ENCODE data around the gene ZBTB39.
"Not testable (repeated sequence)": the region's sequence is repeated elsewhere in the genome, so short reads cannot be mapped to it uniquely, and the experiment has no call there.

ZBTB39 gene

GRCh38 chr12:56983386-56983785, 23.0 kb downstream of the ZBTB39 start:
- no peak for ATAC-seq
- no peaks in the 10 kb centered on the region for H3K9me3 Mint-ChIP-seq
- peaks cover 13% of the 10 kb centered on the region for H3K4me1 Mint-ChIP-seq
- no peak overlapping the region for H3K4me3 Mint-ChIP-seq
- no peak for DNase-seq (ENCODE audit: low spot score in 2 of 2)
- no peak overlapping the region for H3K27ac Mint-ChIP-seq
- no peaks in the 10 kb centered on the region for H3K36me3 Mint-ChIP-seq

GRCh38 chr12:56982578-56983236, 23.6 kb downstream of the ZBTB39 start:
- not testable (repeated sequence) for H3K4me3 Mint-ChIP-seq; H3K27ac Mint-ChIP-seq; H3K9me3 Mint-ChIP-seq; ATAC-seq; DNase-seq (ENCODE audit: low spot score in 2 of 2); H3K36me3 Mint-ChIP-seq
- H3K4me1 Mint-ChIP-seq = peaks cover 13% of the 10 kb centered on the region

- DNase-seq (ENCODE audit: low spot score in 2 of 2) = no peak
- Mint-ChIP-seq H3K27ac (peak overlapping the region; percentile 54), H3K36me3 (no peaks in the 10 kb centered on the region), H3K9me3 (no peaks in the 10 kb centered on the region), H3K4me3 (no peak overlapping the region), H3K4me1 (peaks cover 5% of the 10 kb centered on the region)
- no peak for ATAC-seq
Observed at GRCh38 chr12:56980941-56981530, 25.3 kb downstream of the ZBTB39 start.

- Mint-ChIP-seq H3K27ac (peak overlapping the region; percentile 20), H3K36me3 (no peaks in the 10 kb centered on the region), H3K4me3 (no peak overlapping the region), H3K9me3 (no peaks in the 10 kb centered on the region), H3K4me1 (no peaks in the 10 kb centered on the region)
- ATAC-seq (no peak), DNase-seq (ENCODE audit: low spot score in 2 of 2) (no peak)
Observed at GRCh38 chr12:56980268-56980667, 26.1 kb downstream of the ZBTB39 start.

- ATAC-seq (no peak), DNase-seq (ENCODE audit: low spot score in 2 of 2) (no peak)
- Mint-ChIP-seq H3K4me3 (no peak overlapping the region), H3K9me3 (no peaks in the 10 kb centered on the region), H3K36me3 (no peaks in the 10 kb centered on the region), H3K27ac (no peak overlapping the region), H3K4me1 (no peaks in the 10 kb centered on the region)
Observed at GRCh38 chr12:56979628-56980027, 26.7 kb downstream of the ZBTB39 start.

GRCh38 chr12:56978397-56979138, 27.8 kb downstream of the ZBTB39 start:
- H3K4me1 Mint-ChIP-seq = no peaks in the 10 kb centered on the region

GRCh38 chr12:56977361-56977760, 29.0 kb downstream of the ZBTB39 start:
- H3K9me3 Mint-ChIP-seq; DNase-seq (ENCODE audit: low spot score in 2 of 2); ATAC-seq; H3K36me3 Mint-ChIP-seq; H3K4me1 Mint-ChIP-seq; H3K27ac Mint-ChIP-seq; H3K4me3 Mint-ChIP-seq: not testable (repeated sequence)

More at GRCh38 chr12:56978397-56979138, 27.8 kb downstream of the ZBTB39 start:
- no peaks in the 10 kb centered on the region for H3K36me3 Mint-ChIP-seq
- DNase-seq (ENCODE audit: low spot score in 2 of 2) = no peak
- no peak for ATAC-seq
- no peaks in the 10 kb centered on the region for H3K9me3 Mint-ChIP-seq
- no peak overlapping the region for H3K4me3 Mint-ChIP-seq
- H3K27ac Mint-ChIP-seq = no peak overlapping the region

- H3K4me1 Mint-ChIP-seq; ATAC-seq; DNase-seq (ENCODE audit: low spot score in 2 of 2); H3K27ac Mint-ChIP-seq; H3K36me3 Mint-ChIP-seq; H3K9me3 Mint-ChIP-seq; H3K4me3 Mint-ChIP-seq: not testable (repeated sequence)
Observed at GRCh38 chr12:56974224-56974623, 32.1 kb downstream of the ZBTB39 start.

- not testable (repeated sequence) for DNase-seq (ENCODE audit: low spot score in 2 of 2); H3K4me3 Mint-ChIP-seq; ATAC-seq; H3K36me3 Mint-ChIP-seq; H3K27ac Mint-ChIP-seq; H3K4me1 Mint-ChIP-seq; H3K9me3 Mint-ChIP-seq
Observed at GRCh38 chr12:56968910-56969309, 37.4 kb downstream of the ZBTB39 start.

GRCh38 chr12:56965997-56966642, 40.2 kb downstream of the ZBTB39 start:
- not testable (repeated sequence) for H3K36me3 Mint-ChIP-seq; H3K9me3 Mint-ChIP-seq; ATAC-seq; H3K4me3 Mint-ChIP-seq; H3K4me1 Mint-ChIP-seq; H3K27ac Mint-ChIP-seq; DNase-seq (ENCODE audit: low spot score in 2 of 2)

GRCh38 chr12:56965124-56965523, 41.2 kb downstream of the ZBTB39 start:
- H3K4me1 Mint-ChIP-seq; H3K27ac Mint-ChIP-seq; DNase-seq (ENCODE audit: low spot score in 2 of 2); ATAC-seq; H3K4me3 Mint-ChIP-seq; H3K36me3 Mint-ChIP-seq; H3K9me3 Mint-ChIP-seq: not testable (repeated sequence)

GRCh38 chr12:56963557-56963956, 42.8 kb downstream of the ZBTB39 start:
- H3K36me3 Mint-ChIP-seq; H3K4me1 Mint-ChIP-seq; ATAC-seq; H3K9me3 Mint-ChIP-seq; DNase-seq (ENCODE audit: low spot score in 2 of 2); H3K4me3 Mint-ChIP-seq; H3K27ac Mint-ChIP-seq: not testable (repeated sequence)

GRCh38 chr12:56962247-56962646, 44.1 kb downstream of the ZBTB39 start:
- H3K36me3 Mint-ChIP-seq; DNase-seq (ENCODE audit: low spot score in 2 of 2); ATAC-seq; H3K4me1 Mint-ChIP-seq; H3K4me3 Mint-ChIP-seq; H3K27ac Mint-ChIP-seq; H3K9me3 Mint-ChIP-seq: not testable (repeated sequence)

- Mint-ChIP-seq H3K4me1 (peaks cover 6% of the 10 kb centered on the region), H3K36me3 (no peaks in the 10 kb centered on the region), H3K9me3 (no peaks in the 10 kb centered on the region), H3K4me3 (no peak overlapping the region), H3K27ac (no peak overlapping the region)
- DNase-seq (ENCODE audit: low spot score in 2 of 2) (no peak), ATAC-seq (no peak)
Observed at GRCh38 chr12:56958422-56958821, 47.9 kb downstream of the ZBTB39 start.

GRCh38 chr12:56957229-56958052, 48.9 kb downstream of the ZBTB39 start, which contains the start of gene RDH16:
Gene RDH16, minus strand, starts transcription at chr12:56957608. Its CDS starts 146 bp downstream, at chr12:56957462.
- Mint-ChIP-seq H3K9me3 (no peaks in the 10 kb centered on the region), H3K27ac (no peak within 1 kb of the TSS), H3K4me1 (peaks cover 6% of the 10 kb centered on the region), H3K36me3 (no peaks in the 10 kb centered on the region), H3K4me3 (no peak within 1 kb of the TSS)
- ATAC-seq = no peak
- no peak for DNase-seq (ENCODE audit: low spot score in 2 of 2)

All from stimulated activated effector memory CD8-positive, alpha-beta T cell treated with anti-CD3 and anti-CD28 coated beads, Interleukin-12 subunit alpha, Interleukin-12 subunit beta, amount 100 ng/mL, for 72 hours (primary cell).